HUES64 (cell line): ENCODE results near the gene NFKB1.
"Not testable (repeated sequence)": the region's sequence is repeated elsewhere in the genome, so short reads cannot be mapped to it uniquely, and the experiment has no call there.

ENCODE experiments used
- H3K27ac ChIP-seq: 2 replicates; pipeline ENCODE4 v1.7.0; 2013; ENCODE audit warnings: low read depth, low read length, inconsistent platforms
- H3K27me3 ChIP-seq: 2 replicates; pipeline ENCODE4 v1.6.1; 2013; ENCODE audit warnings: mild to moderate bottlenecking, low read length; ENCODE audit not compliant: insufficient read depth
- H3K36me3 ChIP-seq: 2 replicates; pipeline ENCODE4 v1.6.1; 2013; ENCODE audit warnings: mild to moderate bottlenecking, low read length; ENCODE audit not compliant: insufficient read depth
- H3K4me1 ChIP-seq: 2 replicates; pipeline ENCODE4 v1.6.1; 2013; ENCODE audit warnings: mild to moderate bottlenecking, low read length, moderate library complexity; ENCODE audit not compliant: insufficient read depth
- H3K4me3 ChIP-seq: 2 replicates; pipeline ENCODE4 v1.5.1; 2013; ENCODE audit warnings: mild to moderate bottlenecking, low read length, moderate library complexity
- H3K9ac ChIP-seq: 2 replicates; pipeline ENCODE4 v1.6.1; 2013; ENCODE audit warnings: mild to moderate bottlenecking, low read depth, low read length
- H3K9me3 ChIP-seq: 2 replicates; pipeline ENCODE4 v1.6.1; 2013; ENCODE audit warnings: low read depth, low read length; ENCODE audit not compliant: insufficient read depth
- WGBS: fragments of 150-250, 120-280 bp; methylation state at CpG from one replicate; pipeline ENCODE4 v1.1.7; 2013; ENCODE audit warnings: missing lambda C conversion rate; 5-methylcytosine and 5-hydroxymethylcytosine counted together

The NFKB1 gene

DNA sequence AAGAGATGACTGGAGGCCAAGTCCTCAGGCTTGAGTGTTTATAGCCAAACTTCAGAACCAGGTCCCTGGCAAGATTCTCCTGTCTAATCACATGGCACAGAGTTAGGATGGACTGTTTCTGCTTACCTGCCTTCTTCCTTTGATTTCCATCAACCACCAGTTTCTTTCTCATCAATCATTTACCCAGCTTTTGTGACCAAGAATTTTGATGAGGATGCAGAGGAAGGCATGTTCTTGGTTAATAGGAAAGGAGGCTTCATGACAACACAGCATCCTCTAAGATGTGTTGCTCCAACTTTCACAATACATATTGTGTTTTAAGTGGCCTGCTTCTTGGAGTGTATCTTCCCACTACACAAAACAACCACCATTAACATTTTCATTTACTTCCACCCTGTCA, 65.3 kb downstream of the NFKB1 start:
- Histone ChIP-seq H3K4me3 (no peak overlapping the region), H3K9ac (no peak overlapping the region), H3K27ac (no peak overlapping the region), H3K9me3 (0 out of 2 replicates have a peak, but pooled peaks cover 3% of the 10 kb centered on the region), H3K4me1 (no peaks in the 10 kb centered on the region), H3K27me3 (no peaks in the 10 kb centered on the region), H3K36me3 (no peaks in the 10 kb centered on the region)

DNA sequence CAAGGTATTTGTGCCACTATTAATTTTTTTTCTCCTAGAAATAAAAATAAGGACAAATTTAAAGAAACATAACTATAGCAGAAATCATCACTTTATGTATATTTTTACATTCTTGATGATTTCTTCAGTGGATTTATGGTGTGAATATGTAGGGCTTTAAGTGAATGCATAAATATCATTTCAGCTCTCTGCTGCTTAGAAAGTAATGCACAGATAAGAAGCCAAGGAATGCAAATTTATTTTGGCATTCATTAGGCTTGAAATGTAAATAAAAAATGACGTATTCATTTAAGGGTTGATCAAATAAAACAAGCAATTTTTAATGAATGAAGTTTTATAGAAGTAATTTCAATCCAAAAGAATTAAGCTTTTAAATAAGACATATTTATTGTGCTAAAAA, 66.3 kb downstream of the NFKB1 start:
- H3K9ac ChIP-seq: no peak overlapping the region
- 0 out of 2 replicates have a peak, but pooled peaks cover 3% of the 10 kb centered on the region for H3K9me3 ChIP-seq
- H3K27me3 ChIP-seq: no peaks in the 10 kb centered on the region
- H3K36me3 ChIP-seq: no peaks in the 10 kb centered on the region
- H3K4me1 ChIP-seq: no peaks in the 10 kb centered on the region
- no peak overlapping the region for H3K27ac ChIP-seq
- H3K4me3 ChIP-seq: no peak overlapping the region
- WGBS: 100% methylated on average over 1 of the region's 1 CpG

- Histone ChIP-seq H3K4me1 (no peaks in the 10 kb centered on the region), H3K9ac (no peak overlapping the region), H3K36me3 (no peaks in the 10 kb centered on the region), H3K9me3 (0 out of 2 replicates have a peak, but pooled peaks cover 3% of the 10 kb centered on the region), H3K27ac (no peak overlapping the region), H3K27me3 (no peaks in the 10 kb centered on the region), H3K4me3 (no peak overlapping the region)
- 100% methylated on average over 1 of the region's 2 CpGs for WGBS
These were observed 68.0 kb downstream of the NFKB1 start for GRCh38 chr4:102569200-102569599.

- not testable (repeated sequence) for H3K27me3 ChIP-seq, H3K36me3 ChIP-seq, H3K27ac ChIP-seq, H3K4me3 ChIP-seq, H3K9ac ChIP-seq, H3K9me3 ChIP-seq, H3K4me1 ChIP-seq
- 91% methylated on average over 1 of the region's 1 CpG for WGBS
These were observed 69.1 kb downstream of the NFKB1 start for GRCh38 chr4:102570211-102570610.

GRCh38 chr4:102572452-102572851, 71.3 kb downstream of the NFKB1 start:
- 96% methylated on average over 3 of the region's 3 CpGs for WGBS
- H3K9me3 ChIP-seq: 0 out of 2 replicates have a peak, but pooled peaks cover 3% of the 10 kb centered on the region
- H3K4me1 ChIP-seq: no peaks in the 10 kb centered on the region
- H3K4me3 ChIP-seq: no peak overlapping the region
- H3K36me3 ChIP-seq: no peaks in the 10 kb centered on the region
- no peak overlapping the region for H3K27ac ChIP-seq
- no peak overlapping the region for H3K9ac ChIP-seq
- H3K27me3 ChIP-seq: no peaks in the 10 kb centered on the region

- Histone ChIP-seq H3K9ac (no peak overlapping the region), H3K4me3 (no peak overlapping the region), H3K27me3 (no peaks in the 10 kb centered on the region), H3K27ac (no peak overlapping the region), H3K9me3 (0 out of 2 replicates have a peak, but pooled peaks cover 3% of the 10 kb centered on the region), H3K4me1 (no peaks in the 10 kb centered on the region), H3K36me3 (no peaks in the 10 kb centered on the region)
- WGBS: 94% methylated on average over 2 of the region's 2 CpGs
These were observed 73.2 kb downstream of the NFKB1 start for GRCh38 chr4:102574317-102574716.

GRCh38 chr4:102575369-102576129, 74.4 kb downstream of the NFKB1 start:
- Histone ChIP-seq H3K4me1 (no peaks in the 10 kb centered on the region), H3K4me3 (no peak overlapping the region), H3K9ac (no peak overlapping the region), H3K9me3 (no peaks in the 10 kb centered on the region), H3K27me3 (no peaks in the 10 kb centered on the region), H3K36me3 (no peaks in the 10 kb centered on the region), H3K27ac (no peak overlapping the region)
- WGBS: 89% methylated on average over 5 of the region's 6 CpGs

DNA sequence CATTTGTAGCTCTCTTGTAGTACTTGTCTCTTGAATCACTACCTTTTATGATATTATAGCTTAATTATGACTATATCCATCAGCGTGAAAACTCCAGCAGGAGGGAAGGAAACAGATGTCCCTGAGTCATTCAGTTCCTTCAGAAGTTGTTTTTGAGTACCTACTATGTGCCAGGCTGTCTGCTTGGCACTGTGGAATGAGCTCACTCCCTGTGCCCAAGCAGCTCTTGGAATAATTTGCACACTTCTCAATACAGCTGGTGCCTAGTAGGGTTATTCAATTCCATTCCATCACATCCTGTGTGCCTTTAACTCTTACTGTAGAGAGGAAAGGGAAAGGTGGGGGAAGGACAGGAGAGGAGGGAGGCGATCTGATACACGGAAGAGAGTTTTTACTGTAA, 77.1 kb downstream of the NFKB1 start:
- Histone ChIP-seq H3K9ac (no peak overlapping the region), H3K27me3 (no peaks in the 10 kb centered on the region), H3K36me3 (no peaks in the 10 kb centered on the region), H3K9me3 (no peaks in the 10 kb centered on the region), H3K27ac (no peak overlapping the region), H3K4me1 (no peaks in the 10 kb centered on the region), H3K4me3 (no peak overlapping the region)
- 91% methylated on average over 3 of the region's 3 CpGs for WGBS

DNA sequence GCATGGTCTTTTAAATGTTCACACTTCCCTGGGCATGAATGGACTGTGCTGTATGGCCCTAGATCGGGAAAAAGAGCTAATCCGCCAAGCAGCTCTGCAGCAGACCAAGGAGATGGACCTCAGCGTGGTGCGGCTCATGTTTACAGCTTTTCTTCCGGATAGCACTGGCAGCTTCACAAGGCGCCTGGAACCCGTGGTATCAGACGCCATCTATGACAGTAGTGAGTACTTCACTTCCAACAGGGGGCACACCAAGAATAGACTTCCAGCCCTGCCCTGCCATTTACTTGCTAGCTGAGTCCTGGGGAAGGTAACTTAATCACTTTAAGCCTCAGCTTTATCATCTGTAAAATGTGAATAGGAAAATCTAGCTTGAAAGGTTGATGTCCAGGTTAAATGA, 77.7 kb downstream of the NFKB1 start:
- WGBS: 49% methylated on average over 8 of the region's 8 CpGs
- H3K27ac ChIP-seq: no peak overlapping the region
- H3K4me1 ChIP-seq: no peaks in the 10 kb centered on the region
- no peaks in the 10 kb centered on the region for H3K36me3 ChIP-seq
- no peaks in the 10 kb centered on the region for H3K27me3 ChIP-seq
- H3K9ac ChIP-seq: no peak overlapping the region
- H3K4me3 ChIP-seq: no peak overlapping the region
- H3K9me3 ChIP-seq: no peaks in the 10 kb centered on the region

- WGBS: 89% methylated on average over 1 of the region's 2 CpGs
- no peak overlapping the region for H3K27ac ChIP-seq
- no peaks in the 10 kb centered on the region for H3K36me3 ChIP-seq
These were observed 78.8 kb downstream of the NFKB1 start for GRCh38 chr4:102579794-102580462.

GRCh38 chr4:102580463-102580842, 79.3 kb downstream of the NFKB1 start:
- 100% methylated on average over 1 of the region's 1 CpG for WGBS
- no peaks in the 10 kb centered on the region for H3K36me3 ChIP-seq
- H3K4me3 ChIP-seq: no peak overlapping the region
- H3K27ac ChIP-seq: no peak overlapping the region
- no peaks in the 10 kb centered on the region for H3K4me1 ChIP-seq
- no peak overlapping the region for H3K9ac ChIP-seq
- H3K27me3 ChIP-seq: no peaks in the 10 kb centered on the region
- no peaks in the 10 kb centered on the region for H3K9me3 ChIP-seq

More at GRCh38 chr4:102579794-102580462, 78.8 kb downstream of the NFKB1 start:
- Histone ChIP-seq H3K4me1 (no peaks in the 10 kb centered on the region), H3K9ac (no peak overlapping the region), H3K9me3 (no peaks in the 10 kb centered on the region), H3K27me3 (no peaks in the 10 kb centered on the region), H3K4me3 (no peak overlapping the region)
